Chondrocyte (in vitro differentiated cells): ENCODE results near the gene SEMA4B. TPM values are rescaled to one million over a fixed set of nuclear protein-coding genes. Genes with fewer than 3 reads are reported as not detected.

Experiments used
- DNase-seq: peaks from one replicate; pipeline ENCODE4 v3.0.0; 2021; ENCODE audit warnings: mixed read lengths, low spot score
- H3K27ac Mint-ChIP-seq: one replicate; pipeline ENCODE4 v1.8.0; 2021; ENCODE audit warnings: mild to moderate bottlenecking, moderate library complexity, mixed read lengths; ENCODE audit not compliant: unreplicated experiment
- H3K27me3 Mint-ChIP-seq: 2 replicates; pipeline ENCODE4 v1.8.0; 2021; ENCODE audit warnings: low read depth, mixed read lengths
- H3K36me3 Mint-ChIP-seq: 2 replicates; pipeline ENCODE4 v1.8.0; 2021; ENCODE audit warnings: low read depth, mixed read lengths
- H3K4me1 Mint-ChIP-seq: 2 replicates; pipeline ENCODE4 v1.8.0; 2021; ENCODE audit warnings: low read depth, mild to moderate bottlenecking, mixed read lengths
- H3K4me3 Mint-ChIP-seq: one replicate; pipeline ENCODE4 v1.8.0; 2021; ENCODE audit warnings: mild to moderate bottlenecking, moderate library complexity, mixed read lengths; ENCODE audit not compliant: unreplicated experiment
- H3K9me3 Mint-ChIP-seq: 2 replicates; pipeline ENCODE4 v1.8.0; 2021; ENCODE audit warnings: low read depth, mixed read lengths
- total RNA-seq: library from RNA; stranded (reverse); gene quantifications from 3 replicates; pipeline ENCODE4 v1.2.1, GENCODE V29; 2021
- TF ChIP-seq, protein P1 (sequence below): fragments of 200-600 bp; sonication (generic); IDR thresholded peaks from 2 replicates; pipeline ENCODE4 v1.5.0; 2021; ENCODE audit warnings: antibody characterized with exemption, mild to moderate bottlenecking, moderate library complexity

Gene SEMA4B
- total RNA-seq, 1 donor from 2014 or later, result 10.5 TPM

DNA sequence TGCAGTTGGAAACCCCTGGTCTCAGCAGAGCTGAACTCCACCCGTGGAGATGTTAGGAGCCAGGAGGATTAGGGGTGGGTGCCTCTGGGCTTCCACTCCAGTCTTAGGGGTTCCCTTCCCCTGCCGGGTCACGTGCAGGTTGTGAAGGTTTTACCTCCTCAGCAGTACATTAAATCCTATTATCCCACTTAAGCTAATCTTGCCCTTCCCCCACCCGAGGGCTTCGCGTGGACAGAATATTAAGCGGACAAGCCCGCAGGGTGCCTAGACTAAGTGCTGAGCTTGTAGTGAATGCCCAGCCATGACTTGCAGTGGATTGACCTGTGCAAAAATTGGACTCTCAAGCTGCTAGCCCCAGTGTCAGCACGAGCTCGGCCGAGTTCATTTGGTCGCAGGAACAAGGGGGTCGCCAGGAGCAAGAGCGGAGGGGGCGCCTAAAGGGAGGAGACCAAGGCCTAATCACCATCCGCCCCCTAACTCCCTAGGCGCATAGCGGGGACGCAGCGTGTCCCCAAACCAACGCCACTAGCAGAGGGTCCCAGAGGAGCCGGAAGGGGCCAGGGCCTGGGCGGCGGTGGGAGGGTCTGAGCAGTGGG lies 498 bp upstream of the SEMA4B start:
- Mint-ChIP-seq H3K9me3 (no peaks in the 10 kb centered on the region), H3K4me3 (peak overlapping the region; percentile 79)

DNA sequence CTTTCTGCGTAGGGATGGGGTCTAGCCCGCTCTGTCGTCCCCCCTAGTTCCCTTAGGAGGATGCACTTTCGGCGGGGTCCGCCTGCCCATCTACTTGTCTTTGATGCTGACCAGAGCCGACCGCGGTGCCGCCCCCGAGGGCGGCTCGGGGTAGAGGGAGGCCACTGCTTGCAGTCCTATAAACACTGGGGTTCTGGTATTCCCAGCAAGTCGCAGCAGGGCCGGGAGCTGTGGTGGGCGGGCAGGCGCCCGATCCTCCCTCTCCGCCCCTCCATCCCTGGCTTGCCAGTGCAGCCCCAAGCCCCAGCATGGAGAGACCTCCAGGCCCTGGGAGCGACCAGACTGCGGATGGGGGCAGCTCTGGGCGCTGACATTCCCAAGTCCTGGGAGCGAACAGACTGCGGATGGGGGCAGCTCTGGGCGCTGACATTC lies 830 bp downstream of the SEMA4B start:
- no peaks in the 10 kb centered on the region for H3K9me3 Mint-ChIP-seq
- H3K4me3 Mint-ChIP-seq, result peak overlapping the region; percentile 76

More for the DNA sequence above, 498 bp upstream of the SEMA4B start:
- Mint-ChIP-seq H3K4me1 (peaks cover 19% of the 10 kb centered on the region), H3K36me3 (no peaks in the 10 kb centered on the region), H3K27me3 (no peaks in the 10 kb centered on the region), H3K27ac (no peak overlapping the region)
- no peak for DNase-seq
- TF ChIP-seq, protein P1, sequence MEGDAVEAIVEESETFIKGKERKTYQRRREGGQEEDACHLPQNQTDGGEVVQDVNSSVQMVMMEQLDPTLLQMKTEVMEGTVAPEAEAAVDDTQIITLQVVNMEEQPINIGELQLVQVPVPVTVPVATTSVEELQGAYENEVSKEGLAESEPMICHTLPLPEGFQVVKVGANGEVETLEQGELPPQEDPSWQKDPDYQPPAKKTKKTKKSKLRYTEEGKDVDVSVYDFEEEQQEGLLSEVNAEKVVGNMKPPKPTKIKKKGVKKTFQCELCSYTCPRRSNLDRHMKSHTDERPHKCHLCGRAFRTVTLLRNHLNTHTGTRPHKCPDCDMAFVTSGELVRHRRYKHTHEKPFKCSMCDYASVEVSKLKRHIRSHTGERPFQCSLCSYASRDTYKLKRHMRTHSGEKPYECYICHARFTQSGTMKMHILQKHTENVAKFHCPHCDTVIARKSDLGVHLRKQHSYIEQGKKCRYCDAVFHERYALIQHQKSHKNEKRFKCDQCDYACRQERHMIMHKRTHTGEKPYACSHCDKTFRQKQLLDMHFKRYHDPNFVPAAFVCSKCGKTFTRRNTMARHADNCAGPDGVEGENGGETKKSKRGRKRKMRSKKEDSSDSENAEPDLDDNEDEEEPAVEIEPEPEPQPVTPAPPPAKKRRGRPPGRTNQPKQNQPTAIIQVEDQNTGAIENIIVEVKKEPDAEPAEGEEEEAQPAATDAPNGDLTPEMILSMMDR, result no peak

DNA sequence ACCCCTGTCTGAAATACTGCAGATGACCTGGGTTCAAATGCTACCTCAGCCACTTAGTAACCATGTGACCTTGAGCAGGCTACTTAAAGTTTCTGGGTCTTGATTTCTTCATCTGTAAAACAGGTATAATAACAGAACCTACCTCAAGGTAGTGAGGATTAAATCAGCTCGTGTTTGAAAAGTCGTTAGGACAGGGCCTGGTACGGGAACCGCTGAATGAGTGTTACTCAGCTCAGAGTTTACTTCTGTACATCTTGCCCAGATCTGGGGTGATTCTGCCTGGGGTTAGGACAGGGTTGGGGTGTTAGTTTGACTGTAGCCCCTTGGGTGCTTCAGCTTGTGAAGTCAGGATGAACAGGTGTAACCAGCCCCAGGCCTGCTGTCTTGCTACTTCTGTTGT lies 1.8 kb downstream of the SEMA4B start:
- Mint-ChIP-seq H3K4me3 (peak overlapping the region; percentile 76), H3K9me3 (no peaks in the 10 kb centered on the region), H3K36me3 (no peaks in the 10 kb centered on the region), H3K4me1 (peaks cover 19% of the 10 kb centered on the region), H3K27ac (no peak overlapping the region), H3K27me3 (no peaks in the 10 kb centered on the region)
- no peak for DNase-seq
- TF ChIP-seq, protein P1, result no peak

More for the DNA sequence above, 830 bp downstream of the SEMA4B start:
- DNase-seq, result no peak
- TF ChIP-seq, protein P1, result no peak
- Mint-ChIP-seq H3K36me3 (no peaks in the 10 kb centered on the region), H3K27me3 (no peaks in the 10 kb centered on the region), H3K4me1 (peaks cover 19% of the 10 kb centered on the region), H3K27ac (no peak overlapping the region)

DNA sequence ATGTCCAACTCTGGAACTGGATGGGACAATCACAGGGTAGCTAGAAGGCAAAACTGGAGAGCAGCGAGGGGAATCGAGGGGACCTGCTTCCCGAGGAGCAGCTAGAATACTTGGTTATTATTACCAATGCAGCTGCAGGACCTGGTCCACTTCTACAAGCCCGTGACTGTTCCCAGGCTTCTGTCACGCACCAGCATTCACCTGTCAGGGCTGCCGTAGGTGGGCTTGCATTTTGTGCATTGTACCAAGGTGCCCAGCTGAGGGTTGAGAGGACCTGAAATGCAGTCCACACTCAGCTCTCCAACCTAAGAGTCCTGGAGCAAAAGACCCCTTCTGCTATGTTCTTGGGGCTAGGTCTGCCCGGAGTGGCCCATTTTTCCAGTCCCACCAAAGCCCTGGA lies 2.3 kb downstream of the SEMA4B start:
- TF ChIP-seq, protein P1, result no peak
- Mint-ChIP-seq H3K27ac (no peak overlapping the region), H3K4me3 (no peak overlapping the region), H3K9me3 (no peaks in the 10 kb centered on the region), H3K4me1 (peaks cover 19% of the 10 kb centered on the region), H3K27me3 (no peaks in the 10 kb centered on the region), H3K36me3 (no peaks in the 10 kb centered on the region)
- no peak for DNase-seq

DNA sequence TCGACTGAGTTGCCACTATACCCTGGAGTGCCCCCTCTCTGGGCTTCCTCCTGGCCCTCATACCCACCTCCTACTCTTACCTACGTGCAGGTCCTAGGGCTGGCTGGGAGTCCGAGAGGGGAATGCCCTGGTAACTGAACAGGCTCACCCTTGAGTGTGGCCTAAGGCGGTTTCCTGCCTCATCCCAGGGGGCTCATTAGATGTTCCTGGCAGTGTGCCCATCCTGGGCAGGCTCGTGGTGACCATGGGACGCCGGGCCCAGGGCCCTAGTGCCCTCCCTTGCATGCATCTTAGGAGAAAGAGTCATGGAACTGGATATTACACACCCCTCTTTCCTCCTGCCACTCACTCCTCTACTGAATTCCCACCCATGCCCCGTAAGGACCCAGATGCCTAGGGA lies 2.8 kb downstream of the SEMA4B start:
- no peak overlapping the region for H3K4me3 Mint-ChIP-seq

More for the DNA sequence above, 2.8 kb downstream of the SEMA4B start:
- no peak overlapping the region for H3K27ac Mint-ChIP-seq
- H3K9me3 Mint-ChIP-seq, result no peaks in the 10 kb centered on the region
- TF ChIP-seq, protein P1, result no peak
- H3K4me1 Mint-ChIP-seq, result peaks cover 19% of the 10 kb centered on the region
- DNase-seq, result no peak
- no peaks in the 10 kb centered on the region for H3K27me3 Mint-ChIP-seq
- no peaks in the 10 kb centered on the region for H3K36me3 Mint-ChIP-seq
